ENCODE results near the gene BMAL1. TPM values are rescaled to one million over a fixed set of nuclear protein-coding genes. Genes with fewer than 3 reads are reported as not detected.

Gene BMAL1
- total RNA-seq, 4 donors from 2014 or later, result 57.8 to 143 (median 80.8) TPM

DNA sequence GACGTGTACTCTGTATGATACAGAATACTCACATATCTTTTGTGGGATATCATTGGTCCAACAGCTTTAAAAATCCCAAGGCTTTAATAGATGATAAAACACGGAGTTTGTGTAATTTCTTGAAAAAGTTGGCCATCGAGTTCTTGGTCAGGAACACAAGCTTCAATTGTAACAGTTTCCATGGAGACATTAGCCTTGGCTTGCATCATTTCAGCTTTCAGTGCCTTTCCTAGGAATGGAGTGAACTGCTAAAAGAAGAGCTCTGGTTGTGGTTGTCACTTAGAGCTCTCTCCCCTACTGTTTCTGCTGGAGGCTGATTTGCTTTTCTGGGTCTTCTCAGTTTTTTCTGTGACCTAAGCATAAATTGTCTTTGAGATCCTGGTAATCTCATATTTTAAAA is 14.2 kb downstream of the BMAL1 start:
- WGBS, result 72% methylated on average over 3 of the region's 3 CpGs
- TF ChIP-seq POLR2A (IDR thresholded peaks at IDR 0.05) (no peak), EP300 (IDR thresholded peaks at IDR 0.05) (no peak), POLR2AphosphoS5 (IDR thresholded peaks at IDR 0.05) (no peak)
- TF ChIP-seq, protein P1, sequence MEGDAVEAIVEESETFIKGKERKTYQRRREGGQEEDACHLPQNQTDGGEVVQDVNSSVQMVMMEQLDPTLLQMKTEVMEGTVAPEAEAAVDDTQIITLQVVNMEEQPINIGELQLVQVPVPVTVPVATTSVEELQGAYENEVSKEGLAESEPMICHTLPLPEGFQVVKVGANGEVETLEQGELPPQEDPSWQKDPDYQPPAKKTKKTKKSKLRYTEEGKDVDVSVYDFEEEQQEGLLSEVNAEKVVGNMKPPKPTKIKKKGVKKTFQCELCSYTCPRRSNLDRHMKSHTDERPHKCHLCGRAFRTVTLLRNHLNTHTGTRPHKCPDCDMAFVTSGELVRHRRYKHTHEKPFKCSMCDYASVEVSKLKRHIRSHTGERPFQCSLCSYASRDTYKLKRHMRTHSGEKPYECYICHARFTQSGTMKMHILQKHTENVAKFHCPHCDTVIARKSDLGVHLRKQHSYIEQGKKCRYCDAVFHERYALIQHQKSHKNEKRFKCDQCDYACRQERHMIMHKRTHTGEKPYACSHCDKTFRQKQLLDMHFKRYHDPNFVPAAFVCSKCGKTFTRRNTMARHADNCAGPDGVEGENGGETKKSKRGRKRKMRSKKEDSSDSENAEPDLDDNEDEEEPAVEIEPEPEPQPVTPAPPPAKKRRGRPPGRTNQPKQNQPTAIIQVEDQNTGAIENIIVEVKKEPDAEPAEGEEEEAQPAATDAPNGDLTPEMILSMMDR (IDR thresholded peaks at IDR 0.05), result no peak
- H3K27ac ChIP-seq, result no peak overlapping the region

DNA sequence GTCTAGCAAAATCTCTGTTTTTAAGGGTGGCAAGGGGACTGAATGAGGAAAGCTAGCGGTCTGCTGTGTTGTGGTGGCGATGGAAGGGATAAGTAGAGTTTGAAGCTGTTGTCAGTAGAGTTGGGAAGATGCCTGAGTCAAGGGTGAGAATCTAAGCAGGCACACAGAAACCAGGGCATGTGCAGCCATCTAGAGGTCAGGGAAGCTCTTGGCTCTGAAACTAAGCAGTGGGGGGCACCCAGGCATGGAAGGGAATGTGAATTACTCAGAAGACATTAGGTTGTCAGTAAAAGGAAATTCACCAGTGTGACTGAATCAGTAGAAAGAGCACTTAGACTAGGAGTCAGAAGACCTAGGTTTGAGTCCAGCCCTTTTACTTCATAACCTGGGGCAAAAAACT is 15.4 kb downstream of the BMAL1 start:
- 94% methylated on average over 2 of the region's 2 CpGs for WGBS
- peak in 1 of 2 donors; percentile 8 for DNase-seq (ENCODE audit: low spot score in 2 of 2)

More for the DNA sequence above, 14.2 kb downstream of the BMAL1 start:
- Histone ChIP-seq H3K27me3 (no peaks in the 10 kb centered on the region), H3K36me3 (no peaks in the 10 kb centered on the region), H3K9me3 (no peaks in the 10 kb centered on the region), H3K4me3 (no peak overlapping the region), H3K4me1 (peaks cover 17% of the 10 kb centered on the region)
- no peak for DNase-seq (ENCODE audit: low spot score in 2 of 2)

DNA sequence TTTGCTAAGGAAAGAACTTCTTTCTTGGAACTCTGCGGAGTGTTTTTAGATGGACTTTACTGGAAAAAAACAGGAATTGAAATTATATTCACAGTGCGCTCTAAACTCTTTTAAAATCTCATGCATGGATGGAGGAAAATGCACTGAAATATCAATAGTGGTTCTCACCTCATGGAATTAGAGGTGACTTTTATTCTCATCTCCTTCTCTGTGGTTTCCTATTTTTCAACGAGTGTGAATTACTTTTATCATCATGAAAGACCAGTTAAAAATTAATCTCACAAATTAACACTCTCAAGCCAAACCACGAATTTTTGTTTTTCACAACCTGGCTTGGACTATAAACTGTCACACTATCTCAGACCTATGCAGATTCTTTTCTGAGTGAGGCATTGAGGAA is 16.6 kb downstream of the BMAL1 start:
- peaks cover 26% of the 10 kb centered on the region for H3K4me1 ChIP-seq
- no peak for TF ChIP-seq POLR2AphosphoS5 (IDR thresholded peaks at IDR 0.05)
- TF ChIP-seq EP300 (IDR thresholded peaks at IDR 0.05), result no peak
- TF ChIP-seq, protein P1 (IDR thresholded peaks at IDR 0.05), result no peak
- TF ChIP-seq POLR2A (IDR thresholded peaks at IDR 0.05), result no peak
- H3K27me3 ChIP-seq, result no peaks in the 10 kb centered on the region
- H3K4me3 ChIP-seq, result no peak overlapping the region
- DNase-seq (ENCODE audit: low spot score in 2 of 2), result no peak
- WGBS, result 65% methylated on average over 4 of the region's 4 CpGs
- no peak overlapping the region for H3K27ac ChIP-seq
- no peaks in the 10 kb centered on the region for H3K9me3 ChIP-seq
- no peaks in the 10 kb centered on the region for H3K36me3 ChIP-seq

More for the DNA sequence above, 15.4 kb downstream of the BMAL1 start:
- H3K4me3 ChIP-seq, result no peak overlapping the region
- no peak overlapping the region for H3K27ac ChIP-seq
- H3K4me1 ChIP-seq, result peaks cover 24% of the 10 kb centered on the region
- TF ChIP-seq POLR2A (IDR thresholded peaks at IDR 0.05), result no peak
- no peaks in the 10 kb centered on the region for H3K9me3 ChIP-seq
- H3K36me3 ChIP-seq, result no peaks in the 10 kb centered on the region
- H3K27me3 ChIP-seq, result no peaks in the 10 kb centered on the region

DNA sequence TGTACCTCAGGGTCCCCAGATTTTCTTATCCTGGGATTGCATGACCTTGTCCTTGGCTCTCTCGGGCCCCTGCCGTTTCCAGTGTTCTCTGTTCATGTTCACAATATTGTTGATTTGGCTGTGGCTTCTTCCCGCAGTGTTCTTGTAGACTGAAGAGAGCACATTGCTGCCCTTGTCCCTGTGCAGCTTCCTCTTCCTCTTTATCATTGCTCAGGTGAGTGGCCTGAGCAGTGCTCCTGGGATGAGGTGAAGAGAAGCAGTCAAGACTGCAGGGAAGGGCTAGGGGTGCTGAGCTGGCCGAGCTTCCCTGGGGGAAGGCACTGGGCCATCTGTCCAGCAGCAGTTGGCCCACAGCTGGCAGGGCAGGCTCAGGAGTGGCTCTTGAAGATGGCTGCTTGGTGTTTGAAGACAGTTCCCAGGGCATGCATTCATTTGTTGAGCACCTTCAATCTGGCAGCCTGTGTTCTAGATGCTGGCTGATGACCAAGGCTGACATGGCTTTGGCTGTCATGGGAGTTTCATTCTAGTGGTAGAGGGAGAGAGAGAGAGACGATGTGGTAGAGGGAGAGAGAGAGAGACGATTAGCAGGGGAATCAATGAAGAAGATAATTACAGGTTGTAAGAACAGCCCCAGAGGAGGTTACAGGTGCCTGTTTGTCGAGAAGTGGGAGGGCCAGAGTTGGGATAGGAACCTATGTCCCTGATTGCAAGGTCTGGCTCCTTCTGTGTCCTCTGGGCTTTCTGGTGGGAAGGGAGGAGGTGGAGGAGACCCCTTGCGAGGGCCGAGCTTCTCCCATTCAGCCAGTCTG is 17.4 kb downstream of the BMAL1 start:
- Histone ChIP-seq H3K36me3 (no peaks in the 10 kb centered on the region), H3K4me1 (peaks cover 26% of the 10 kb centered on the region), H3K27me3 (no peaks in the 10 kb centered on the region), H3K27ac (no peak overlapping the region), H3K4me3 (no peak overlapping the region), H3K9me3 (no peaks in the 10 kb centered on the region)
- DNase-seq (ENCODE audit: low spot score in 2 of 2), result no peak
- 68% methylated on average over 8 of the region's 9 CpGs for WGBS
- TF ChIP-seq EP300 (IDR thresholded peaks at IDR 0.05) (no peak), POLR2A (IDR thresholded peaks at IDR 0.05) (no peak), POLR2AphosphoS5 (IDR thresholded peaks at IDR 0.05) (no peak)
- TF ChIP-seq, protein P1 (IDR thresholded peaks at IDR 0.05), result no peak

DNA sequence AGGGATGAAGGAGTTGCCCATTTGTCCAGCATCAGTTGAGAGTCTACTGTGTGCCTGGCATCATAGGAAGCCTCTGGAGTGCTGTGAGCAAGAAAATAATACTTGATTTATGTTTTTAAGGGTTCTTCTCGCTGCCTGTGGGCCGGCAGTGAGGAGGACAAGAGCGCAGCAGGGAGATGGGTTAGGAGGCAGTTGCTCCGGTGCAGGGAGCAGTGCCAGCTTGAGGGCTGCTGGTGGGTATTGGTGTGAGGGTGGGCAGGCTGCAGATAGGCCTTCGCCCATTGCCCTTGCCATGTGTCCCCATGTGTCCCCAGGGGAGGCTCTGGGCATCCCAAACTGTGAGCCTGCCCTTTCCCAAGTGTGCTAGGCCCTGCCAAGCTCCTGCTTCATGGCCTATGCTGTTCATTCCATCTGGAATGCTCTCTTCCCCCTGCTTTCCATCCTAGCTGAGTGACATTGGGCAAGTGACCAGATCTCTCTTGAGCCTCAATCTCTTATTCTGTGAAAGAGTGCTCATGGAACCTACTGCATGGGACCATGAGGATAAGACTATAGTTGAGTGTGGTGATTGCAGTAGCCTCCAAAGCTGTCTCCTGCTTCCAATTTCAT is 19.8 kb downstream of the BMAL1 start:
- peak in 1 of 2 donors; percentile 28 for DNase-seq (ENCODE audit: low spot score in 2 of 2)
- H3K36me3 ChIP-seq, result no peaks in the 10 kb centered on the region
- no peaks in the 10 kb centered on the region for H3K27me3 ChIP-seq
- H3K4me3 ChIP-seq, result no peak overlapping the region
- H3K27ac ChIP-seq, result no peak overlapping the region
- WGBS, result 100% methylated on average over 5 of the region's 5 CpGs
- TF ChIP-seq POLR2AphosphoS5 (IDR thresholded peaks at IDR 0.05), result no peak
- peaks cover 27% of the 10 kb centered on the region for H3K4me1 ChIP-seq
- H3K9me3 ChIP-seq, result no peaks in the 10 kb centered on the region

DNA sequence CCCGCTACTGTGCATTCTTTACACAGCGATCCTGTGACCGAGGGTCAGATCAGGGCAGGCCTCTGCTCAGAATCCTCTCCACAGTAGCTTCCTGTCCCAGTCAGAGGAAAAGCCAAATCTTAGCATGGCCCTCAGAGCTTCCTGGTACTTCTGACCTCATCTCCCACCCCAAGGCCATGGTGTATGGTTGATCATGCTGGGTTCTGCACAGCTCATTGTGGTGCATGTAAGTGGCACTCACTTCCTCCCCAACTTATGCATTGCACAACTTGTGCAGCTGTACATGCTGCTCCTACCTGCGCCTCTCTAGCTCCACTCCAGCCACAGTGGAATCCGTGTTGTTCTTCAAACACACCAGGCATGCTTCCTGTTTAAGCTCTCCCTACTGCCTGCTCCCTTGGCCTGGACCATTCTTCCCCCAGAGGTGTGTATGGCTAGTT is 20.3 kb downstream of the BMAL1 start:
- TF ChIP-seq EP300 (IDR thresholded peaks at IDR 0.05), result no peak
- TF ChIP-seq POLR2AphosphoS5 (IDR thresholded peaks at IDR 0.05), result no peak
- TF ChIP-seq, protein P1 (IDR thresholded peaks at IDR 0.05), result no peak
- no peak for TF ChIP-seq POLR2A (IDR thresholded peaks at IDR 0.05)
- 67% methylated on average over 5 of the region's 5 CpGs for WGBS
- peak in 1 of 2 donors; percentile 48 for DNase-seq (ENCODE audit: low spot score in 2 of 2)
- H3K4me3 ChIP-seq, result no peak overlapping the region
- no peaks in the 10 kb centered on the region for H3K9me3 ChIP-seq
- H3K4me1 ChIP-seq, result peaks cover 31% of the 10 kb centered on the region
- no peak overlapping the region for H3K27ac ChIP-seq
- no peaks in the 10 kb centered on the region for H3K27me3 ChIP-seq
- H3K36me3 ChIP-seq, result no peaks in the 10 kb centered on the region

Measured in suprapubic skin (tissue), 4 donors.